HepG2 (cell line): Measurements from ENCODE around the gene ZNF700. TPM values are rescaled to one million over a fixed set of nuclear protein-coding genes. Genes with fewer than 3 reads are reported as not detected.
A peak's percentile ranks its signal among the peaks of the same experiment; 100 is the strongest.

Source experiments
- AGO1 ChIP-seq: fragments of 200-400 bp; formaldehyde crosslinking; IDR thresholded peaks from 2 replicates; pipeline ENCODE4 v1.6.1; 2017; ENCODE audit warnings: mild to moderate bottlenecking, low read depth, low read length, moderate library complexity; ENCODE audit not compliant: poor library complexity, severe bottlenecking
- CTCF ChIP-seq: sonication (generic); formaldehyde crosslinking; IDR thresholded peaks from 2 replicates; pipeline ENCODE4 v1.5.0; 2020; ENCODE audit warnings: mild to moderate bottlenecking, missing genetic modification reagents, moderate library complexity
- FOXA1 ChIP-seq, 2 experiments: fragments of 450-650 bp in 1 of 2; sonication (generic) in 1 of 2; formaldehyde crosslinking in 1 of 2; IDR thresholded peaks; 2 replicates each; pipeline versions ENCODE4 v1.4.0 to v1.6.1; 2016 to 2020; ENCODE audit warnings: missing genetic modification reagents in 1 of 2
- FOXA3 ChIP-seq: IDR thresholded peaks from 2 replicates; pipeline ENCODE4 v1.6.1; 2016; ENCODE audit warnings: missing genetic modification reagents, missing compliant biosample characterization
- GTF2F1 ChIP-seq: fragments of 150-350 bp; IDR thresholded peaks from 2 replicates; pipeline ENCODE4 v1.6.1; 2014; ENCODE audit warnings: low read length
- HES4 ChIP-seq: sonication (generic); formaldehyde crosslinking; IDR thresholded peaks from 2 replicates; pipeline ENCODE4 v1.9.0; 2021; ENCODE audit warnings: mild to moderate bottlenecking, missing genetic modification reagents, borderline replicate concordance
- JARID2 ChIP-seq: sonication (generic); formaldehyde crosslinking; IDR thresholded peaks from 2 replicates; pipeline ENCODE4 v1.8.1; 2023; ENCODE audit warnings: missing genetic modification reagents, inconsistent platforms; ENCODE audit not compliant: insufficient replicate concordance
- MAF1 ChIP-seq: sonication (generic); formaldehyde crosslinking; IDR thresholded peaks from 2 replicates; pipeline ENCODE4 v1.5.0; 2020; ENCODE audit warnings: missing genetic modification reagents, borderline replicate concordance
- TBP ChIP-seq: sonication (generic); formaldehyde crosslinking; IDR thresholded peaks from 2 replicates; pipeline ENCODE4 v1.5.0; 2020; ENCODE audit warnings: missing genetic modification reagents
- THYN1 ChIP-seq: sonication (generic); formaldehyde crosslinking; IDR thresholded peaks from 2 replicates; pipeline ENCODE4 v1.8.1; 2023; ENCODE audit warnings: low read depth, mild to moderate bottlenecking, moderate library complexity, missing genetic modification reagents, borderline replicate concordance
- ZFP62 ChIP-seq: sonication (generic); formaldehyde crosslinking; IDR thresholded peaks from 2 replicates; pipeline ENCODE4 v1.4.0; 2020; ENCODE audit warnings: missing genetic modification reagents
- ZIK1 ChIP-seq: sonication (generic); formaldehyde crosslinking; IDR thresholded peaks from 2 replicates; pipeline ENCODE4 v1.5.0; 2020; ENCODE audit warnings: mild to moderate bottlenecking, low read depth, missing genetic modification reagents, borderline replicate concordance
- ZNF207 ChIP-seq: fragments of 450-650 bp; IDR thresholded peaks from 2 replicates; pipeline ENCODE4 v1.6.1; 2016; ENCODE audit warnings: antibody characterized with exemption, borderline replicate concordance
- ZNF510 ChIP-seq: sonication (generic); formaldehyde crosslinking; IDR thresholded peaks from 2 replicates; pipeline ENCODE4 v1.4.0; 2020; ENCODE audit warnings: low read depth, mild to moderate bottlenecking, missing genetic modification reagents
- ZNF772 ChIP-seq: sonication (generic); formaldehyde crosslinking; IDR thresholded peaks from 2 replicates; pipeline ENCODE4 v1.5.0; 2020; ENCODE audit warnings: mild to moderate bottlenecking, missing genetic modification reagents
- ZNF841 ChIP-seq: sonication (generic); formaldehyde crosslinking; IDR thresholded peaks from 2 replicates; pipeline ENCODE4 v1.8.1; 2023; ENCODE audit warnings: missing genetic modification reagents, borderline replicate concordance
- polyA plus RNA-seq, 8 experiments: library from polyadenylated mRNA; depleted of rRNA in 3 of 8; stranded (reverse) in 7 of 8; unstranded in 1 of 8; fragments of >200 nt; fragmentation: Illumina TruSeq in 4 of 8; extraction: Trizol in 4 of 8; gene quantifications; 2 replicates each; pipeline versions ENCODE4 v1.2.1 to v1.2.3, GENCODE V29; 2011 to 2016; ENCODE audit warnings: low read depth in 4 of 8, missing spikeins in 1 of 8, mixed read lengths in 1 of 8; ENCODE audit not compliant: insufficient read depth in 1 of 8
- total RNA-seq, 5 experiments: library from RNA; depleted of rRNA; stranded (reverse); fragments of >200 nt; fragmentation: Illumina TruSeq; extraction: Trizol; gene quantifications; 2 replicates each; pipeline ENCODE4 v1.2.3, GENCODE V29; 2016; ENCODE audit warnings: low read depth in 1 of 5
- TF ChIP-seq, protein P1 (sequence below): sonication (generic); formaldehyde crosslinking; IDR thresholded peaks from 2 replicates; pipeline ENCODE4 v1.5.1; 2020; ENCODE audit warnings: missing genetic modification reagents, mild to moderate bottlenecking, borderline replicate concordance
- TF ChIP-seq, protein P2 (sequence below): sonication (generic); formaldehyde crosslinking; IDR thresholded peaks from 2 replicates; pipeline ENCODE4 v1.4.0; 2020; ENCODE audit warnings: missing genetic modification reagents, borderline replicate concordance
- TF ChIP-seq, protein P3 (sequence below): IDR thresholded peaks from 2 replicates; pipeline ENCODE4 v1.6.1; 2016; ENCODE audit warnings: missing biosample characterization, missing genetic modification reagents, low read depth

Gene ZNF700
- total and polyA plus RNA-seq, 2 of the 13 experiments (the other 11 are each of a cell fraction or from before 2014, with no cell fraction given) = 6.0 to 12.8 TPM

GRCh38 chr19:11887611-11888531 is 37.0 kb upstream of the ZNF700 start, which contains the start of gene ZNF69 (continued):
- no peak for TF ChIP-seq ZFP62 (CRISPR knock-in tag)
- TF ChIP-seq GTF2F1 = no peak
- TF ChIP-seq ZNF772 (CRISPR knock-in tag) = peak; percentile 87
- no peak for TF ChIP-seq ZNF207
- TF ChIP-seq CTCF (CRISPR knock-in tag) = peak; percentile 42; the same call in 1 of the 2 replicates
- TF ChIP-seq, protein P1, sequence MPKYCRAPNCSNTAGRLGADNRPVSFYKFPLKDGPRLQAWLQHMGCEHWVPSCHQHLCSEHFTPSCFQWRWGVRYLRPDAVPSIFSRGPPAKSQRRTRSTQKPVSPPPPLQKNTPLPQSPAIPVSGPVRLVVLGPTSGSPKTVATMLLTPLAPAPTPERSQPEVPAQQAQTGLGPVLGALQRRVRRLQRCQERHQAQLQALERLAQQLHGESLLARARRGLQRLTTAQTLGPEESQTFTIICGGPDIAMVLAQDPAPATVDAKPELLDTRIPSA (CRISPR knock-in tag) = no peak
- no peak; the same call in 1 of the 2 replicates for TF ChIP-seq ZNF841
- TF ChIP-seq TBP (CRISPR knock-in tag) = no peak
- TF ChIP-seq THYN1 (CRISPR knock-in tag) = no peak; the same call in 1 of the 2 replicates
- no peak for TF ChIP-seq HES4
- TF ChIP-seq AGO1 = peak; percentile 59
- TF ChIP-seq, protein P2, sequence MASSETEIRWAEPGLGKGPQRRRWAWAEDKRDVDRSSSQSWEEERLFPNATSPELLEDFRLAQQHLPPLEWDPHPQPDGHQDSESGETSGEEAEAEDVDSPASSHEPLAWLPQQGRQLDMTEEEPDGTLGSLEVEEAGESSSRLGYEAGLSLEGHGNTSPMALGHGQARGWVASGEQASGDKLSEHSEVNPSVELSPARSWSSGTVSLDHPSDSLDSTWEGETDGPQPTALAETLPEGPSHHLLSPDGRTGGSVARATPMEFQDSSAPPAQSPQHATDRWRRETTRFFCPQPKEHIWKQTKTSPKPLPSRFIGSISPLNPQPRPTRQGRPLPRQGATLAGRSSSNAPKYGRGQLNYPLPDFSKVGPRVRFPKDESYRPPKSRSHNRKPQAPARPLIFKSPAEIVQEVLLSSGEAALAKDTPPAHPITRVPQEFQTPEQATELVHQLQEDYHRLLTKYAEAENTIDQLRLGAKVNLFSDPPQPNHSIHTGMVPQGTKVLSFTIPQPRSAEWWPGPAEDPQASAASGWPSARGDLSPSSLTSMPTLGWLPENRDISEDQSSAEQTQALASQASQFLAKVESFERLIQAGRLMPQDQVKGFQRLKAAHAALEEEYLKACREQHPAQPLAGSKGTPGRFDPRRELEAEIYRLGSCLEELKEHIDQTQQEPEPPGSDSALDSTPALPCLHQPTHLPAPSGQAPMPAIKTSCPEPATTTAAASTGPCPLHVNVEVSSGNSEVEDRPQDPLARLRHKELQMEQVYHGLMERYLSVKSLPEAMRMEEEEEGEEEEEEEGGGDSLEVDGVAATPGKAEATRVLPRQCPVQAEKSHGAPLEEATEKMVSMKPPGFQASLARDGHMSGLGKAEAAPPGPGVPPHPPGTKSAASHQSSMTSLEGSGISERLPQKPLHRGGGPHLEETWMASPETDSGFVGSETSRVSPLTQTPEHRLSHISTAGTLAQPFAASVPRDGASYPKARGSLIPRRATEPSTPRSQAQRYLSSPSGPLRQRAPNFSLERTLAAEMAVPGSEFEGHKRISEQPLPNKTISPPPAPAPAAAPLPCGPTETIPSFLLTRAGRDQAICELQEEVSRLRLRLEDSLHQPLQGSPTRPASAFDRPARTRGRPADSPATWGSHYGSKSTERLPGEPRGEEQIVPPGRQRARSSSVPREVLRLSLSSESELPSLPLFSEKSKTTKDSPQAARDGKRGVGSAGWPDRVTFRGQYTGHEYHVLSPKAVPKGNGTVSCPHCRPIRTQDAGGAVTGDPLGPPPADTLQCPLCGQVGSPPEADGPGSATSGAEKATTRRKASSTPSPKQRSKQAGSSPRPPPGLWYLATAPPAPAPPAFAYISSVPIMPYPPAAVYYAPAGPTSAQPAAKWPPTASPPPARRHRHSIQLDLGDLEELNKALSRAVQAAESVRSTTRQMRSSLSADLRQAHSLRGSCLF = no peak
- TF ChIP-seq JARID2 = peak; percentile 36
- no peak for TF ChIP-seq FOXA1 (IDR thresholded peaks at IDR 0.05)
- TF ChIP-seq FOXA1 (CRISPR knock-in tag; IDR thresholded peaks at IDR 0.05) = no peak
- 0 out of 2 replicates have a peak, but pooled peaks have one; percentile 49 for TF ChIP-seq ZNF510
- peak; percentile 8; the same call in 1 of the 2 replicates for TF ChIP-seq FOXA3 (CRISPR knock-in tag)
- TF ChIP-seq ZIK1 (CRISPR knock-in tag) = peak; percentile 85; the same call in 1 of the 2 replicates
- TF ChIP-seq, protein P3, sequence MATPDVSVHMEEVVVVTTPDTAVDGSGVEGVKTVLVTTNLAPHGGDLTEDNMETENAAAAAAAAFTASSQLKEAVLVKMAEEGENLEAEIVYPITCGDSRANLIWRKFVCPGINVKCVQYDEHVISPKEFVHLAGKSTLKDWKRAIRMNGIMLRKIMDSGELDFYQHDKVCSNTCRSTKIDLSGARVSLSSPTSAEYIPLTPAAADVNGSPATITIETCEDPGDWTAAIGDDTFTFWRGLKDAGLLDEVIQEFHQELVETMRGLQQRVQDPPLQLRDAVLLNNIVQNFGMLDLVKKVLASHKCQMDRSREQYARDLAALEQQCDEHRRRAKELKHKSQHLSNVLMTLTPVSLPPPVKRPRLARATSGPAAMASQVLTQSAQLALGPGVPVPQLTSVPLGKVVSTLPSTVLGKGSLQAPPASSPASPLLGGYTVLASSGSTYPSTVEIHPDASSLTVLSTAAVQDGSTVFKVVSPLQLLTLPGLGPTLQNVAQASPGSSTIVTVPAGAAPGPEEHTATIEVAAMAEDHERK = no peak
- no peak for TF ChIP-seq MAF1 (CRISPR knock-in tag)
